GM12874 (cell line): ENCODE data around the gene NR2F1-AS1.

Source experiments
- CTCF ChIP-seq: IDR thresholded peaks from 2 replicates; pipeline ENCODE4 v1.5.1; 2011; ENCODE audit warnings: low read depth, mild to moderate bottlenecking, control low read depth, low read length, moderate library complexity; ENCODE audit not compliant: insufficient read depth

NR2F1-AS1 gene

DNA sequence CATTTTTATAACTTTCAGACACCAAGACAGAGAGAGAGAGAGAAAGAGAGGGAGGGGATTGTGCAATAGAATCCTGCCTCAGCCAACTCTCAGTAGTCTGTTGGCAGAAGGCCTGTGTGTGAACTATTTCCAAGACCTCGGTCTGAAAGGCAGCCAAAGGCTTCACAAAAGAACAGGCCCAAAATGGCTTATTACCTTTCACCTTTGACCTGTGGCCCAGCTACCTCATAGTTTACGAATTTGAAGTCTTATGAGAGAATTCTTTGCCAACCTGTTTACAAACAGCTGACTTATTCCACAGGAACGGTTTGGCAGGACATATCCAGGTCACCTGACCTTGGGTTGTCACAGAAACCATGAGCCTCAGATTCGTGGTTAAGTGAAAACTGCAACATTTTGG is 48.6 kb downstream of the NR2F1-AS1 start:
- TF ChIP-seq CTCF = no peak

- TF ChIP-seq CTCF = no peak
Measured at GRCh38 chr5:93519740-93520139, 61.3 kb downstream of the NR2F1-AS1 start.

DNA sequence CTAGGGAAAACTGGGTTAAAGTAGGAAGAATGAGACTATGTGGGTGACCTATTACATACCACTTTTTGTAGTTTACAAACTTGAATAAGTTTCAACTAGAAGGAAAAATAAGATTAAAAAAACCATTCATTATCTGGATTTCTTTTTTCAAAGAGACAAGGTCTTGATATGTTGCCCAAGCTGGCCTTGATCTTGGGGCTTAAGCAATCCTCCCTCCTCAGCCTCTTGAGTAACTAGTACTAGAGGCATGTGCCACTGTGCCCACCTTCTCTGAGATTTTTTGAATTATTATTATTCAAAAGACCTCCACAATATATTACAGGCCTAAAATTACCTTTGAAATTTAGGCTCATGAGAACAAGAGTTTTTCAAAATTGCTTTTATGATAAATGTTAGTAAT is 63.2 kb downstream of the NR2F1-AS1 start:
- TF ChIP-seq CTCF = no peak

GRCh38 chr5:93513298-93513697 is 67.7 kb downstream of the NR2F1-AS1 start:
- no peak for TF ChIP-seq CTCF

DNA sequence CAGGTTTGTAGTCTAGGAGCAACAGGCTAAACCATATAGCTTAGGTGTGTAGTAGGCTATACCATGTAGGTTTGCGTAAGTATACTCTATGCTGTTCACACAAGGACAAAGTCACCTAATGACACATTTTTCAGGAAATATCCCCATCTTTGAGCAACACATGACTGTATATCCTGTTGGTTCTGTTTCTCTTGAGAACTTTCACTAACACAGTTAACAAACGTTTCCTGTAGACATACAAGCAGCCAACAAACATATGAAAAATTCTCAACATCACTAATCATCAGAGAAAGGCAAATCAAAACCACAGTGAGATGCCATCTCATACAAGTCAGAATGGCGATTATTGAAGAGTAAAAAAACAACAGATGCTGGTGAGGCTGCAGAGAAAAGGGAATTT is 68.2 kb downstream of the NR2F1-AS1 start:
- TF ChIP-seq CTCF = no peak

DNA sequence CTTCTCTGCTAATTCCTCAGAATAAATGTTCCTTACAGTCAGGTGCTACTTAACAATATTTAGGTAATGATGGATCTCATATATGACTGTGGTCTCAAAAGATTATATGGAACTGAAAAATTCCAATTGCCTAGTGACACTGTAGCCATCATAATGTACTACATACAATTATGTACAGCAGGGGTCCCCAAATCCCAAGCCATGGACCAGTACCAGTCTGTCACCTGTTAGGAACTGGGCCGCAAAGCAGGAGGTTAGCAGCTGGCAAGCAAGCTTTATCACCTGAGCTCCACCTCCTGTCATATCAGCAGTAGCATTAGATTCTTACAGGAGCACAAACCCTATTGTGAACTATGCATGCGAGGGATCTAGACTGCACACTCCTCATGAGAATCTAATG is 69.6 kb downstream of the NR2F1-AS1 start:
- no peak for TF ChIP-seq CTCF

GRCh38 chr5:93510626-93511380 is 70.2 kb downstream of the NR2F1-AS1 start:
- no peak for TF ChIP-seq CTCF
